ENCODE results near the gene PTPRB.

DNA sequence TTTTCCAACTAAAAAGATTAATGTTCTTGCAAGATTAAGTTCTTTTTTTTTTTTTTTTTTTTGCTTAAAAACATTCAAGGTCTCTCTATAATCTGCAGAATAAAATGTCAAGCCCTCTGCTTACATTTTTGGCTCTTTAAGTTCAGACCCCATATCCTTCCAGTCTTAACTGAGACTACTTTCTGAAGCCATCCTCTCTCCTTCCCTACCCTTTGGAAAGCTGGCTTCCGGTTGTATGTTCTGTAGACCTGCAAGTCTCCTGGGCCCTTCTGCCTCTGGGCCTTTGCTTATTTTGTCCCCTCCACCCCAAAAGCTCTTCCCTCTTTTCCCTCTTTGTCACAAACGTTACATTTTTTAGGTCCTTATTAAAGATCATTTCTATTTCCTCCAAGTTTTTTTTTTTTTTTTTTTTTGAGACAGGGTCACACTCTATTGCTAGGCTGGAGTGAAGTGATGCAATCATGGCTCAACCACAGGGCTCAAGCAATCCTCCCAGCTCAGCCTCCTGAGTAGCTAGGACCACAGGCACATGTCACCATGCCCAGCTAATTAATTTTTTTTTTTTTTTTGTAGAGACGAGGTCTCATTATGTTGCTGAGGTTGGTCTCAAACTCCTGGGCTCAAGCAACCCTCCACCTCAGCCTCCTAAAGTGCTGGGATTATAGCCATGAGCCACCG, 46.5 kb downstream of the PTPRB start:
- TF ChIP-seq CTBP2 (IDR thresholded peaks at IDR 0.05; ENCODE audit: borderline replicate concordance, insufficient read depth, insufficient read length, low read length) (no peak), ATF3 (IDR thresholded peaks at IDR 0.05; ENCODE audit: insufficient read depth, low read depth, low read length) (no peak), SIX5 (IDR thresholded peaks at IDR 0.05; ENCODE audit: low read depth, low read length) (no peak), YY1 (IDR thresholded peaks at IDR 0.05; ENCODE audit: low read depth, low read length) (no peak), RAD21 (IDR thresholded peaks at IDR 0.05 in 1 of 2, conservative IDR thresholded peaks at IDR 0.05 in 1 of 2; ENCODE audit: low read depth in 2 of 2, low read length in 2 of 2) (no peak), CTCF (IDR thresholded peaks at IDR 0.05; ENCODE audit: control extremely low read depth in 1 of 3, insufficient read depth in 1 of 3, low read depth in 1 of 3, low read length in 3 of 3) (no peak)

All from H1 (cell line).